Activated CD4-positive, alpha-beta memory T cell treated with anti-CD3 and anti-CD28 coated beads for 36 hours (primary cell): Measurements from ENCODE around the gene COQ7. TPM values are rescaled to one million over a fixed set of nuclear protein-coding genes. Genes with fewer than 3 reads are reported as not detected.
A peak's percentile ranks its signal among the peaks of the same experiment; 100 is the strongest.

ENCODE experiments used
- CTCF ChIA-PET: fragments of 350-600 bp; sonication (Branson Sonifier 250); formaldehyde crosslinking; loops from one replicate; lab custom pipeline; 2021; ENCODE audit warnings: antibody characterized with exemption, inconsistent platforms; lab: Charles Lee
- POLR2A ChIA-PET: fragments of 350-600 bp; sonication (Branson Sonifier 250); formaldehyde crosslinking; loops from one replicate; lab custom pipeline; 2021; ENCODE audit warnings: antibody characterized with exemption; lab: Charles Lee
- DNase-seq: peaks from one replicate; pipeline ENCODE4 v3.0.0-alpha.2; 2020
- H3K27ac Mint-ChIP-seq: one replicate; pipeline ENCODE4 v1.8.0; 2021; ENCODE audit warnings: mixed read lengths
- H3K27me3 Mint-ChIP-seq: one replicate; pipeline ENCODE4 v1.8.0; 2021; ENCODE audit warnings: mixed read lengths
- H3K36me3 Mint-ChIP-seq: one replicate; pipeline ENCODE4 v1.8.0; 2021; ENCODE audit warnings: mixed read lengths
- H3K4me1 Mint-ChIP-seq: one replicate; pipeline ENCODE4 v1.8.0; 2021; ENCODE audit warnings: low read depth, mixed read lengths
- H3K4me3 Mint-ChIP-seq: one replicate; pipeline ENCODE4 v1.8.0; 2021; ENCODE audit warnings: mild to moderate bottlenecking, mixed read lengths
- H3K9me3 Mint-ChIP-seq: one replicate; pipeline ENCODE4 v1.8.0; 2021; ENCODE audit warnings: mixed read lengths
- intact Hi-C: fragments of 100-400 bp; cut with micrococcal nuclease; formaldehyde crosslinking; loops from one replicate; pipeline ENCODE4 v1.15.1; 2023
- total RNA-seq, 2 experiments: library from RNA; stranded (reverse); gene quantifications; one replicate each; pipeline ENCODE4 v1.2.3, GENCODE V29; 2021

The COQ7 gene
- total RNA-seq, 2 experiments from 2014 or later = 14.1 to 15.2 TPM

DNA sequence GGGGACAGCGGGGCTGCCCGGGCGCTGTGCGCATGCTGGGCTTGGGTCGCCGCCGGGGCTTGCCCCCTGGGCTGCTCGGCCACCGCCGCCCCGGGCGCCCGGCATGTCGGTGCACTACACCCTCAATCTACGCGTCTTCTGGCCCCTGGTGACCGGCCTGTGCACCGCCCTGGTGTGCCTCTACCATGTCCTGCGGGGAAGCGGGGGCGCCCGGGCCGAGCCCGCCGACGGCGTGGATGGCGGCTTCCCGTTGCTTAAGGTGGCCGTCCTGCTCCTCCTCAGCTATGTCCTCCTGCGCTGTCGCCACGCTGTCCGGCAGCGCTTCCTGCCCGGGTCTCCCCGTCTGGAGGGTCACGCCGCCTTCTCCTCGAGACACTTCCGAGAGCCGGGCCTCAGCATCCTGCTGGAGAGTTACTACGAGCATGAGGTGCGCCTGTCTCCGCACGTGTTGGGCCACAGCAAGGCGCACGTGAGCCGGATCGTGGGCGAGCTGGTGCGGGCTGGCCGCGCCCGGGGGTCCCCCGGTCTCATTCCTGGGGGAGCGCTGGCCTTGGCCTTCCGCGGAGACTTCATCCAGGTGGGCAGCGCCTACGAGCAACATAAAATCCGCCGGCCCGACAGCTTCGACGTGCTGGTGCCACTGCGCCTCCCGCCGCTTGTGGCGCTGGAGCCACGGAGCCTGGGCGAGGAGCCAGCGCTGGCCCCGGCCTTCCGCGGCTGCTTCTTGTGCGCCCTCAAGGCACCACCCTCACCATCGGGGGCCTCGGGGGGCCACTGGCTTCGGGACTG is 47.1 kb downstream of the COQ7 start:
- H3K4me3 Mint-ChIP-seq = peak overlapping the region; percentile 65
- no peaks in the 10 kb centered on the region for H3K36me3 Mint-ChIP-seq
- no peaks in the 10 kb centered on the region for H3K9me3 Mint-ChIP-seq
- H3K27me3 Mint-ChIP-seq = peaks cover 21% of the 10 kb centered on the region
- CTCF ChIA-PET = interaction anchor here (0.8 kb wide), 1 partner anchor 29 kb away, joined by 3 read pairs; no protein-coding TSS in a partner anchor
- intact Hi-C loops = loop anchor here (5.0 kb wide), 1 partner anchor 408 kb away; the partner anchor contains the start of genes CCP110 and GDE1
- peaks cover 24% of the 10 kb centered on the region for H3K4me1 Mint-ChIP-seq
- POLR2A ChIA-PET = interaction anchor here (0.5 to 1.5 kb wide), 5 partner anchors 8 to 20 kb away, joined by 3 to 4 read pairs (median 3); no protein-coding TSS in a partner anchor
- peak; percentile 42 for DNase-seq
- peak overlapping the region; percentile 54 for H3K27ac Mint-ChIP-seq

DNA sequence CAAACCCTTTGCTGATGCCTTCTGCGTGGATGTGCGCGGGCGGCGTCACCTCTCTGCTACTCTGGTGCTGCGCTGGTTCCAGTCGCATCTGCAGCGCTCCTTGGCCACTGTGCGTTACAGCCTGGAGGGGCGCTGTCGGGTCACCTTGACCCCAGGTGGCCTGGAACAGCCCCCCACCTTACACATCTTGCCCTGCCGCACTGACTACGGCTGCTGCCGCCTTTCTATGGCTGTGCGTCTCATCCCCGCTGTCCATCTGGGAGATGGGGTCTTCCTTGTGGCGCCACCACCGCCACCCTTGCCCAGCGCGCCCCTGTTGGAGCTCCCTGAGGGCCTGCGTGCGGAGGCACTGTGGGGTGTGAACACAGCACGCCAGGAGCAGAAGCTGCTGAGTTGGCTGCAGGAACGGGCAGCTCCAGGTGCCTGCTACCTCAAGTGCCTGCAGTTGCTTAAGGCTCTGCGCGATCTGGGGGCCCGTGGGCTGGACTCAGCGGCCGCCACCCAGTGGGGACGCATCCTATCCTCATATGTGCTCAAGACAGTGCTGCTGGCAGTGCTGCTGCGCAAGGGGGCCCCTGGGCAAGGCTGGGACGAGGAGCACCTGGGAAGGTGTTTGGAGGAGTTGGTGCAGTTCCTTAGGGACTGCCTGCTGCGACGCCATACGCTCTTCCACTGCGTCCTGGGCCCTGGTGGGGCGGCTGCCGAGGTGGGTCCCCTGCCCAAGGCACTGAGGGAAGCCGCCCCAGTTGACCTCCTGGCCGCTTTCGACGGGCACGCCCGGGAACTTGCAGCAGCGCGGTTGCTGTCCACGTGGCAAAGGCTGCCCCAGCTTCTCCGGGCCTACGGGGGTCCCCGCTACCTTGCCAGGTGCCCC is 48.0 kb downstream of the COQ7 start:
- intact Hi-C loops = loop anchor here (5.0 kb wide), 1 partner anchor 407 kb away; the partner anchor contains the start of genes CCP110 and GDE1

DNA sequence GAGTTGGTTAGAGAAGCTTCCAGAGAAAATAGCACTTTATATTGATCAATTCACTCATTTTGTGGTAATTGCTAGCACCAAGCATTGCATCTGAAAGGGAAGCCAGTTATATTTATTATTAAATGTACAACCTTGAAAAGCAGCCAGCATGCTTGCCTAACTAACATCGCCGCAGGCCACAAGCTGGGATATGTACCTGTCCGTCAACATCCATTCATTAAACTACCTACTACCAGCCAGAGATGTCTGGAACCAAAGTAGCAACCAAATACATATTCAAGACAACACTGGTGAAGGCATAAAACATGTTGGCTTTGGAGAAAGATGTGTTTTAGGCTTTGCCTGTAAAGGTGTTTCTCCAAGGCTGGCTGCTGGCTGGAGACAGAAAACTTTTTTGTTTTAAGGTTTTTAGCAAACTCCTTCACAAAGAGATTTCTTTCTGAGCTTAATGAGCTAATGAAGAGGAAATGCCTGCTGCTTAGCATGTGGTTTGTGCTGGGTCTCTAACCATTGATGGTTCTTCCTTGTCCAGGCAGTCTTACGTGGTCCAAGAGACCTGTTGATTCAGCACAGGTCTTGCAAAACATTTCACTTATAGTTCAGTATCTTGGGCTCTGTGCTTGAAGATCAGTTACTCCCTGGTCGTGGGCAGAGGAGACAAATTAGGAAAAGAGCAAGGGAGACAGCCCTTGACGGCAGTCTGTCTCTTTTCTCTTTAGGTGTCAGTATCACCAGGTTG is 49.5 kb downstream of the COQ7 start:
- no peaks in the 10 kb centered on the region for H3K36me3 Mint-ChIP-seq
- peaks cover 34% of the 10 kb centered on the region for H3K4me1 Mint-ChIP-seq
- intact Hi-C loops = loop anchor here (5.0 kb wide), 1 partner anchor 405 kb away; the partner anchor contains the start of genes CCP110 and GDE1
- H3K9me3 Mint-ChIP-seq = no peaks in the 10 kb centered on the region
- no peak for DNase-seq
- H3K4me3 Mint-ChIP-seq = peak overlapping the region; percentile 4
- peak overlapping the region; percentile 77 for H3K27ac Mint-ChIP-seq
- CTCF ChIA-PET = interaction anchor here (0.9 to 2.6 kb wide), 6 partner anchors 9 to 62 kb away, joined by 3 to 16 read pairs (median 4); no protein-coding TSS in a partner anchor
- POLR2A ChIA-PET = interaction anchor here (1.0 to 3.0 kb wide), 3 partner anchors 11 to 439 kb away, joined by 3 to 23 read pairs (median 6); partner anchors contain the start of gene VPS35L
- peaks cover 24% of the 10 kb centered on the region for H3K27me3 Mint-ChIP-seq

More for the DNA sequence above, 48.0 kb downstream of the COQ7 start:
- POLR2A ChIA-PET = interaction anchor here (0.5 to 1.5 kb wide), 3 partner anchors 9 to 18 kb away, joined by 3 to 4 read pairs (median 4); no protein-coding TSS in a partner anchor
- CTCF ChIA-PET = no interaction called here
- Mint-ChIP-seq H3K27ac (no peak overlapping the region), H3K9me3 (no peaks in the 10 kb centered on the region), H3K27me3 (peaks cover 21% of the 10 kb centered on the region), H3K4me3 (no peak overlapping the region), H3K4me1 (peaks cover 30% of the 10 kb centered on the region), H3K36me3 (no peaks in the 10 kb centered on the region)
- DNase-seq = no peak

DNA sequence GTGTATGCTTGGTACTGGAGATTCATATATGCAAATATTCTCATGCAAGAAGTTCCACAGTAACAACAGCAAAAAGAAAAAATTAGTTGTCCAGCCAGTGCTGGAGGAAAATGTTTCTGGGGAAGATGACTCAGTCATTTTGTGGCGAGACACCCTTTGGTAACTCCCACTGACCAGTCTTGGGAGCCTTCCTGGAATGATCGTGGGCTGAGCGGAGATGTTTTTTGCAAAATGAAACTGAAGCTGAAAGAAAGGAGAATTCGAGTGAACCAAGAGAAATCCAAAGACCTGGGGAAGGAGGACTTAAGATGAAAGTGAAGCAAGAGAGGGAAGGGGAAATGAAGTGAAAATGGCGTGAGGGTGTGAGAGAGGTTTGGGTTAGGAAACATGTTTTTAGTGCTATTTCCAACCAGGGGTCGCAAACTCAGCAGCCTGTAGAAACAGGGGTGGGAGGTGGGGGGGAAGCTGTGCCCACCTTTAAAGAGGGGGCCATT is 51.6 kb downstream of the COQ7 start:
- peak overlapping the region; percentile 87 for H3K27ac Mint-ChIP-seq

DNA sequence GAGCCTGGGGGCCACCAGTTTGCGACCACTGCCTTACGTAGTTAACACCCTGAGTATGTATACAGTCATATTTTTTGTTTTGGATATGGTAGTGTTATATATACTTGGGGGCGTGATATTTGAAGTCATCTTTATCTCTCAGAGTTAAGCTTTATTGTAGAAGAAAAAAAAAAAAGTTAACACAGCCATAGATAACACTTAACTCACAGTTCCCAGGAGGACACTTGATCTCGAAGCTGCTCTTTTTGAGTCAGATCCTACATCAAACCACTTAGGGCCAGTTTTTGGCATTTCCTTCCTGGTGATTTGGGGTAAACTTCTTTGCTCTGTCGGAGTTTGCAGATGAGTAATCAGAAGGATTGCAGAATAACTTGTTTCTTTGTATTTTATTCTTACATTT is 52.1 kb downstream of the COQ7 start:
- intact Hi-C loops = loop anchor here (1.0 to 5.0 kb wide), 2 partner anchors 8 to 403 kb away; partner anchors contain the start of genes CCP110 and GDE1
- Mint-ChIP-seq H3K4me1 (peaks cover 31% of the 10 kb centered on the region), H3K27me3 (peaks cover 10% of the 10 kb centered on the region), H3K27ac (peak overlapping the region; percentile 87), H3K36me3 (no peaks in the 10 kb centered on the region), H3K4me3 (peak overlapping the region; percentile 67), H3K9me3 (no peaks in the 10 kb centered on the region)
- ChIA-PET CTCF (interaction anchor here (1.4 kb wide), 1 partner anchor 33 kb away, joined by 3 read pairs; no protein-coding TSS in a partner anchor), POLR2A (interaction anchor here (3.0 kb wide), 1 partner anchor 8 kb away, joined by 23 read pairs; no protein-coding TSS in a partner anchor)
- DNase-seq = no peak

More for the DNA sequence above, 51.6 kb downstream of the COQ7 start:
- ChIA-PET CTCF (interaction anchor here (1.4 kb wide), 1 partner anchor 33 kb away, joined by 3 read pairs; no protein-coding TSS in a partner anchor), POLR2A (interaction anchor here (3.0 kb wide), 1 partner anchor 9 kb away, joined by 23 read pairs; no protein-coding TSS in a partner anchor)
- H3K4me3 Mint-ChIP-seq = peak overlapping the region; percentile 67
- H3K36me3 Mint-ChIP-seq = no peaks in the 10 kb centered on the region
- DNase-seq = peak; percentile 68
- intact Hi-C loops = loop anchor here (1.0 to 5.0 kb wide), 2 partner anchors 8 to 403 kb away; partner anchors contain the start of genes CCP110 and GDE1
- H3K9me3 Mint-ChIP-seq = no peaks in the 10 kb centered on the region
- H3K27me3 Mint-ChIP-seq = peaks cover 12% of the 10 kb centered on the region
- peaks cover 32% of the 10 kb centered on the region for H3K4me1 Mint-ChIP-seq

DNA sequence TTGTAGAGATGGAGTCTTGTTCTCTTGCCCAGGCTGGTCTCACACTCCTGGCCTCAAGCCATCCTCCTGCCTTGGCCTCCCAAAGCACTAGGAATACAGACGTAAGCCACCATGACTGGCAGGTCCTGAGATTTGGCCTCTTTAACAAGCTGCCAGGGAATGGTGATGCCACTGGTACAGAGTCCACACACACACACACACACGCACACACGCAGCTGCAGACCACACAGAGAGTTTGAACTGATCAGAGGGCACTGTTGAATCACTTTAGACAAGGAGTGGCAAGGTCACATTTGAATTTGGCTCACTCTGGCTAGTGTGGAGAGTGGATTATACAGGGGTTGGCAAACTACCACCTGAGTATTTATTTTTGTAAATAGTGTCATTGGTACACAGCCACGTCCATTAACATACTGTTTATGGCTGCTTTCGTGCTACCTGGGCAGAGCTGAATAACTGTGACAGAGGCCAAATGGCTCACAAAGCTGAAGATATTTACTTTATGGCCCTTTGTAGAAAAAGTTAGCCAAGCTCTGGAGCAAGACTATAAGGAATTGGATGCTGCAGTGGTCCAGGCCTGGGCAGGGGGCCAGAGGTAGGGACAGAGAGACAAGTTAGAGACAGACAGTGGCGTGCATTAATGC is 56.2 kb downstream of the COQ7 start:
- CTCF ChIA-PET = interaction anchor here (1.5 kb wide), 1 partner anchor 38 kb away, joined by 4 read pairs; no protein-coding TSS in a partner anchor

GRCh38 chr16:19126300-19126699 is 58.9 kb downstream of the COQ7 start:
- Mint-ChIP-seq H3K27ac (no peak overlapping the region), H3K4me3 (no peak overlapping the region), H3K4me1 (peaks cover 31% of the 10 kb centered on the region), H3K36me3 (no peaks in the 10 kb centered on the region), H3K9me3 (no peaks in the 10 kb centered on the region), H3K27me3 (peaks cover 6% of the 10 kb centered on the region)
- CTCF ChIA-PET = interaction anchor here (0.8 to 1.4 kb wide), 2 partner anchors 40 to 97 kb away, joined by 3 read pairs; no protein-coding TSS in a partner anchor
- POLR2A ChIA-PET = interaction anchor here (2.7 kb wide), 1 partner anchor 8 kb away, joined by 23 read pairs; no protein-coding TSS in a partner anchor
- DNase-seq = no peak
- intact Hi-C loops = loop anchor here (2.0 kb wide), 1 partner anchor 169 kb away; no protein-coding TSS in a partner anchor

More for the DNA sequence above, 56.2 kb downstream of the COQ7 start:
- Mint-ChIP-seq H3K4me3 (no peak overlapping the region), H3K4me1 (peaks cover 32% of the 10 kb centered on the region), H3K9me3 (no peaks in the 10 kb centered on the region), H3K36me3 (no peaks in the 10 kb centered on the region), H3K27ac (no peak overlapping the region), H3K27me3 (peaks cover 6% of the 10 kb centered on the region)
- intact Hi-C loops = no loop called here
- DNase-seq = no peak
- POLR2A ChIA-PET = no interaction called here

- POLR2A ChIA-PET = interaction anchor here (0.7 to 2.7 kb wide), 3 partner anchors 9 to 13 kb away, joined by 3 to 23 read pairs (median 4); partner anchors contain the start of gene ITPRIPL2
- peak overlapping the region; percentile 82 for H3K27ac Mint-ChIP-seq
- CTCF ChIA-PET = interaction anchor here (1.1 to 1.4 kb wide), 3 partner anchors 10 to 41 kb away, joined by 3 to 5 read pairs (median 4); no protein-coding TSS in a partner anchor
- peak; percentile 53 for DNase-seq
- H3K36me3 Mint-ChIP-seq = no peaks in the 10 kb centered on the region
- peaks cover 2% of the 10 kb centered on the region for H3K27me3 Mint-ChIP-seq
- H3K9me3 Mint-ChIP-seq = no peaks in the 10 kb centered on the region
- intact Hi-C loops = loop anchor here (1.0 to 2.0 kb wide), 2 partner anchors 8 to 168 kb away; no protein-coding TSS in a partner anchor
- peaks cover 35% of the 10 kb centered on the region for H3K4me1 Mint-ChIP-seq
- no peak overlapping the region for H3K4me3 Mint-ChIP-seq
Observed at GRCh38 chr16:19127205-19127604, 59.8 kb downstream of the COQ7 start.

DNA sequence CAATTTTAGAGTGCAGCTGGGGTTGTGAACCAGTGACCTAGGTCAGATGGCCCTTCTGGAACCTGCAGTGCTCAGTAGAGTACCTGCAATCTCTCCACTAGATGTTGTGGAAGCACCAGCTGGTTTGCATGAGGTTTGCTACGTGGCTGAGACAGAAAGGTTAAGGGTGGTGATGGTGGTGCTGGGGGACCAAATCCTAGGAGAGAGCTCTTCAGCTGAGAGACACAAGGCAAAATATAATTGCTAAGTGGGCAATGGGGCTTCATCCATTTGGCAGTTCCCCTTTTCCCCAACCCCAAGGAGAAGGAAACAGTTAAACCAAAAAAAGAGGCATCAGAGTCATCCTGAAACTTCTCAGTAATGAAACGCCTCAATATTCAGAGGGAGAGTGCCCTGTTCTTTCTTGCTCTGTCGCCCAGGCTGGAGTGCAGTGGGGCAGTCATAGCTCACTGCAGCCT is 60.3 kb downstream of the COQ7 start:
- Mint-ChIP-seq H3K9me3 (no peaks in the 10 kb centered on the region), H3K4me1 (peaks cover 35% of the 10 kb centered on the region), H3K36me3 (no peaks in the 10 kb centered on the region), H3K4me3 (no peak overlapping the region), H3K27ac (peak overlapping the region; percentile 82), H3K27me3 (peaks cover 2% of the 10 kb centered on the region)
- ChIA-PET CTCF (interaction anchor here (0.6 to 1.4 kb wide), 4 partner anchors 10 to 52 kb away, joined by 3 to 5 read pairs (median 4); no protein-coding TSS in a partner anchor), POLR2A (interaction anchor here (0.7 to 2.7 kb wide), 3 partner anchors 9 to 13 kb away, joined by 3 to 23 read pairs (median 4); partner anchors contain the start of gene ITPRIPL2)
- intact Hi-C loops = loop anchor here (1.0 to 2.0 kb wide), 2 partner anchors 8 to 167 kb away; no protein-coding TSS in a partner anchor
- DNase-seq = peak; percentile 33
